K562 (cell line): Measurements from ENCODE around the gene EPHB6.

Experiments used
- EZH2 ChIP-seq: IDR thresholded peaks from 2 replicates; pipeline ENCODE4 v1.6.1; 2012; ENCODE audit warnings: low read depth, mild to moderate bottlenecking, inconsistent platforms, low read length, borderline replicate concordance
- GATAD2B ChIP-seq: fragments of 450-650 bp; IDR thresholded peaks from 2 replicates; pipeline ENCODE4 v1.6.1; 2017; ENCODE audit warnings: mild to moderate bottlenecking, borderline replicate concordance
- MAZ ChIP-seq, 2 experiments: fragments of 450-650 bp in 1 of 2; sonication (generic) in 1 of 2; formaldehyde crosslinking; IDR thresholded peaks in 1 of 2; conservative IDR thresholded peaks in 1 of 2; 2 replicates each; pipeline versions ENCODE4 v1.4.0 to v1.5.0; 2020; ENCODE audit warnings: mild to moderate bottlenecking in 1 of 2, missing genetic modification reagents in 1 of 2
- MXI1 ChIP-seq: IDR thresholded peaks from 2 replicates; pipeline ENCODE4 v1.6.1; 2011; ENCODE audit warnings: low read depth, mild to moderate bottlenecking, improper control_type of control experiment, low read length
- POLR2A ChIP-seq: fragments of 450-650 bp; conservative IDR thresholded peaks from 2 replicates; pipeline ENCODE4 v1.6.1; 2016
- POLR2AphosphoS5 ChIP-seq: IDR thresholded peaks from 2 replicates; pipeline ENCODE4 v1.6.1; 2011; ENCODE audit warnings: mild to moderate bottlenecking, low read depth, low read length, moderate library complexity; ENCODE audit not compliant: control insufficient read depth, insufficient read depth
- PTBP1 ChIP-seq: fragments of 200-400 bp; formaldehyde crosslinking; IDR thresholded peaks from 2 replicates; pipeline ENCODE4 v1.6.1; 2017; ENCODE audit warnings: low read depth, low read length
- RCOR1 ChIP-seq, 2 experiments: IDR thresholded peaks; 2 replicates each; pipeline ENCODE4 v1.6.1; 2012; ENCODE audit warnings: low read depth in 2 of 2, low read length in 2 of 2, borderline replicate concordance in 1 of 2, improper control_type of control experiment in 1 of 2
- TCF7 ChIP-seq: sonication (generic); IDR thresholded peaks from 2 replicates; pipeline ENCODE4 v1.6.1; 2016; ENCODE audit warnings: antibody characterized with exemption, borderline replicate concordance
- USF2 ChIP-seq: sonication (generic); formaldehyde crosslinking; IDR thresholded peaks from 2 replicates; pipeline ENCODE4 v1.5.0; 2020; ENCODE audit warnings: missing genetic modification reagents
- ZFP36 ChIP-seq: fragments of 150-350 bp; IDR thresholded peaks from 2 replicates; pipeline ENCODE4 v1.6.1; 2018; ENCODE audit warnings: low read length, low read depth; ENCODE audit not compliant: partially characterized antibody
- ZNF347 ChIP-seq: fragments of 450-650 bp; formaldehyde crosslinking; IDR thresholded peaks from 2 replicates; pipeline ENCODE4 v1.4.0; 2020; ENCODE audit warnings: low read depth, mild to moderate bottlenecking, moderate library complexity
- ZNF561 ChIP-seq: fragments of 450-650 bp; formaldehyde crosslinking; conservative IDR thresholded peaks from 2 replicates; pipeline ENCODE4 v1.4.0; 2020; ENCODE audit warnings: mild to moderate bottlenecking, moderate library complexity
- TF ChIP-seq, protein P1 (sequence below), 3 experiments: fragments of 200-800 bp in 1 of 3; fragments of 250-450 bp in 1 of 3; fragments of 450-650 bp in 1 of 3; sonication (Bioruptor Pico) in 1 of 3; sonication (Bioruptor generic) in 1 of 3; formaldehyde crosslinking in 1 of 3; IDR thresholded peaks; 2 replicates each; pipeline versions ENCODE4 v1.6.1 to v1.8.0; 2016 to 2022; ENCODE audit warnings: mild to moderate bottlenecking in 2 of 3, missing genetic modification characterization in 2 of 3, missing compliant biosample characterization in 1 of 3, moderate library complexity in 1 of 3

DNA sequence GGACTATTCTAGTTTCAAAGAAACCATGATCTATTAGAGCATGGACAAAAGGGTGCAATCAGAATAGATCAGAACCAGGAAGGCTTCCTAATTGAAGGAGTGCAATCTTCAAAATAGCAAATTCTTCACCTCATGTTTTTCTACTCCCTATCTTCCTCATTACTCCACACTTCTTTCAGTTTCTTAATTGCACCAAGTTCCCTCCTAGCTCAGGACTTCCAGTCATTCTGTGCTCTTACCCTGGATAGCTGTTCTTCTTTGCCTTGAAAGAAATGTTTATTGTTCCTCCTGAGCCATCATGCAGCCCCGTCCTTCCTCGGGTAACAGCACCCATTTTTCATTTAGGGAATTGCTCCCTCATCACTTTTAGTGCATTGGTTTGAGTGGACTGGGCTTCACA lies 55.6 kb downstream of the EPHB6 start:
- TF ChIP-seq MXI1 (no peak), ZNF347 (no peak), TCF7 (no peak), PTBP1 (no peak), RCOR1 (IDR thresholded peaks at IDR 0.05; ENCODE audit: borderline replicate concordance in 1 of 2, low read depth in 2 of 2, low read length in 2 of 2) (no peak), ZNF561 (CRISPR knock-in tag) (no peak), ZFP36 (no peak), MAZ (CRISPR knock-in tag; conservative IDR thresholded peaks at IDR 0.05 in 1 of 2, IDR thresholded peaks at IDR 0.05 in 1 of 2) (no peak), GATAD2B (no peak), POLR2AphosphoS5 (no peak), USF2 (CRISPR knock-in tag) (no peak), EZH2 (no peak), POLR2A (no peak)
- TF ChIP-seq, protein P1, sequence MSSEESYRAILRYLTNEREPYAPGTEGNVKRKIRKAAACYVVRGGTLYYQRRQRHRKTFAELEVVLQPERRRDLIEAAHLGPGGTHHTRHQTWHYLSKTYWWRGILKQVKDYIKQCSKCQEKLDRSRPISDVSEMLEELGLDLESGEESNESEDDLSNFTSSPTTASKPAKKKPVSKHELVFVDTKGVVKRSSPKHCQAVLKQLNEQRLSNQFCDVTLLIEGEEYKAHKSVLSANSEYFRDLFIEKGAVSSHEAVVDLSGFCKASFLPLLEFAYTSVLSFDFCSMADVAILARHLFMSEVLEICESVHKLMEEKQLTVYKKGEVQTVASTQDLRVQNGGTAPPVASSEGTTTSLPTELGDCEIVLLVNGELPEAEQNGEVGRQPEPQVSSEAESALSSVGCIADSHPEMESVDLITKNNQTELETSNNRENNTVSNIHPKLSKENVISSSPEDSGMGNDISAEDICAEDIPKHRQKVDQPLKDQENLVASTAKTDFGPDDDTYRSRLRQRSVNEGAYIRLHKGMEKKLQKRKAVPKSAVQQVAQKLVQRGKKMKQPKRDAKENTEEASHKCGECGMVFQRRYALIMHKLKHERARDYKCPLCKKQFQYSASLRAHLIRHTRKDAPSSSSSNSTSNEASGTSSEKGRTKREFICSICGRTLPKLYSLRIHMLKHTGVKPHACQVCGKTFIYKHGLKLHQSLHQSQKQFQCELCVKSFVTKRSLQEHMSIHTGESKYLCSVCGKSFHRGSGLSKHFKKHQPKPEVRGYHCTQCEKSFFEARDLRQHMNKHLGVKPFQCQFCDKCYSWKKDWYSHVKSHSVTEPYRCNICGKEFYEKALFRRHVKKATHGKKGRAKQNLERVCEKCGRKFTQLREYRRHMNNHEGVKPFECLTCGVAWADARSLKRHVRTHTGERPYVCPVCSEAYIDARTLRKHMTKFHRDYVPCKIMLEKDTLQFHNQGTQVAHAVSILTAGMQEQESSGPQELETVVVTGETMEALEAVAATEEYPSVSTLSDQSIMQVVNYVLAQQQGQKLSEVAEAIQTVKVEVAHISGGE (CRISPR knock-in tag; IDR thresholded peaks at IDR 0.05): no peak
